Kidney epithelial cell (primary cell): ENCODE data around the gene FBLIM1. TPM values are rescaled to one million over a fixed set of nuclear protein-coding genes. Genes with fewer than 3 reads are reported as not detected.

Experiments used
- DNase-seq: peaks from one replicate; pipeline ENCODE4 v3.0.0-alpha.2; 2010; ENCODE audit warnings: low read depth
- H3K27me3 ChIP-seq: 2 replicates; pipeline ENCODE4 v1.6.0; 2011; ENCODE audit warnings: low read length; ENCODE audit not compliant: control insufficient read depth, insufficient read depth
- H3K36me3 ChIP-seq: 2 replicates; pipeline ENCODE4 v1.5.1; 2011; ENCODE audit warnings: low read length; ENCODE audit not compliant: control insufficient read depth, insufficient read depth
- H3K4me3 ChIP-seq: 2 replicates; pipeline ENCODE4 v1.5.1; 2011; ENCODE audit warnings: low read depth, mild to moderate bottlenecking, control low read depth, low read length
- CTCF ChIP-seq: IDR thresholded peaks from 2 replicates; pipeline ENCODE4 v1.5.1; 2011; ENCODE audit warnings: mild to moderate bottlenecking, moderate library complexity, low read length, control low read depth, inconsistent platforms; ENCODE audit not compliant: insufficient read depth, poor library complexity, severe bottlenecking
- total RNA-seq: library from RNA; depleted of rRNA; stranded (reverse); fragments of >200 nt; gene quantifications from 2 replicates; pipeline ENCODE4 v1.2.3, GENCODE V29; 2015

Gene FBLIM1
- total RNA-seq, 1 donor from 2014 or later = 364 TPM

GRCh38 chr1:15748690-15749398 is 9.8 kb upstream of the FBLIM1 start:
- no peak for TF ChIP-seq CTCF
- H3K36me3 ChIP-seq = no peaks in the 10 kb centered on the region
- H3K27me3 ChIP-seq = peaks cover 3% of the 10 kb centered on the region
- no peak for DNase-seq
- H3K4me3 ChIP-seq = no peak overlapping the region

DNA sequence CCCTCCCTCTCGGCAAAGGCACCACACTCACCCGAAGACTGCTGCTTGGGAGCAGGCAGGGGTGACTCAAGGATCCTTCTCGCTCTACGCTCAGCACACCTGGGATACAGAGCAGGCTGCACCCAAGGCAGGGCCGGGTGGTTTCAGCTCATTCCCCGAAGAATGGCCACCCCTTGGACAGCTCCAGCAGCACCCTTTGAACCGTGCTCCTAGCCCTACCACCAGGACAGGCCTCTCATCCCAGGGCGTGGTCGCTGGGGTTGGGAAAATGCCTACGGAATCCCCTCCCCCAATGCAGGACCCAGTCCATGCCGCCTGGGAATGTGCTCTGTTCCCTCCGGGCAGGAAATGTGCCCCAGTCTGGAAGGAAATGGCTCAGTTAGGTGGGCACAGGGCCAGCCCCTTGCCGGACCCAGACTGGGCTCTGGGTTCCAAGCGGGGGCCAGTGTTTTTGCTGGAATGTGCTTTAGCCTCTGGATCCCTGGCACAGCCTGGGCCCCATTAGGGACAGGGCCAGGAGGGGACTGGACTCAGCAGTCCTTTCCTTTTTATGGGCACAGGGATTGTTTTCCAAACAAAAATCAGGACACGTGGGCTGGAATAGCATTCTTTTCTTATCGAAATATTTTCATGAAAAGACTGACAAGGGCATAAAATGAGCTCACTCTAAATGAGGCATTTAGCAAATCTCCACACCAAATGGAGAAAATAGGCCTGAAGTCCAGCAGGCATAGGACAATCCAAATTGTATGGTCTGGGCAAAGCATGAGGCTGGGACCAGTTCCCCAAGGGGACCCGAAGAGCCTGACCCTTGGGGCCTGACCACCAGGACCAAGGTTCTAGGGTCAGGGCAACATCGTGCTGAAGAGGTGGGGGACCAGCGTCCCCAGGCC is 8.9 kb upstream of the FBLIM1 start:
- TF ChIP-seq CTCF = no peak
- Histone ChIP-seq H3K36me3 (no peaks in the 10 kb centered on the region), H3K4me3 (no peak overlapping the region), H3K27me3 (peaks cover 3% of the 10 kb centered on the region)
- DNase-seq = no peak

DNA sequence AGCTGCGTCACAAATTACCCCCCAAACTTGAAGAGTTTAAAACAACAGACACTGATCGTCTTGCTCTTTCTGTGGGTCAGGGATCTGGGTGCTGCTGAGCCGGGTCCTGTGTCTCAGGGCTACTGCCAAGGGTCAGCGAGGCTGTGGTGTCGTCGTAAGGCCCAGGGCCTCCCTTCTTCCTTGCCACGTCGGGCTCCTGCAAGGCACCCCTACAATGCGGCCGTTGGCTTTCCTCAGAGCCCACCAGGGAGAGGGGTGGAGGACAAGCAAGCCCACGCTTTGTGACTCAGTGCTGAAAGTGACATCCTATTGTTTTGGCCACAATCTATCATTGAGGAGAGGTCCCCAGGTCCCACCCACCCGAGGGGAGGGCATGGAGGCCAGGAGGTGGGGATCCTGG is 7.7 kb upstream of the FBLIM1 start:
- no peak for DNase-seq
- H3K36me3 ChIP-seq = no peaks in the 10 kb centered on the region
- no peak overlapping the region for H3K4me3 ChIP-seq
- peaks cover 3% of the 10 kb centered on the region for H3K27me3 ChIP-seq
- TF ChIP-seq CTCF = no peak

GRCh38 chr1:15751717-15752116 is 6.9 kb upstream of the FBLIM1 start:
- no peak for TF ChIP-seq CTCF
- H3K4me3 ChIP-seq = no peak overlapping the region
- H3K27me3 ChIP-seq = peaks cover under 1% of the 10 kb centered on the region
- DNase-seq = no peak
- H3K36me3 ChIP-seq = no peaks in the 10 kb centered on the region

DNA sequence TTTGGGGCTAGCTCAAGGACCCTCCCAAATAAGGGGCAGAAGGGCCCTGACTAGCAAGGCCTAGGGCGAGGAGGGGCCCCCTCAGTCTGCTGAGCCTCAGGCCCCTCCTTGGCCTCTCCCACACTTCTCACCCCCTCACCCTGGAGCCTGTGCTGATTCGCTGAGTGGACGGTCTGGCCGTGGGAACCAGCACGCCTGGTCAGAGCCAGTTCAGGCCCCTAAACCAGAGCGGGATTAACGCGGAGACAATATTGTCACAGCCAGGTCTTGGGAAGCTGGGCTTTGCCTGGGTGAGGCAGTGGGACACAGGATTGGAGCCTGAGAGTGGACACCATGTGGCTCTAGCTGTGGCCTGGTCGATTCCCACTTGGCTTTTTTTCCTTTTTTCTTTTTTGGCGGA is 4.8 kb upstream of the FBLIM1 start:
- no peak overlapping the region for H3K4me3 ChIP-seq
- TF ChIP-seq CTCF = no peak

More for the DNA sequence above, 4.8 kb upstream of the FBLIM1 start:
- Histone ChIP-seq H3K36me3 (no peaks in the 10 kb centered on the region), H3K27me3 (no peaks in the 10 kb centered on the region)
- DNase-seq = no peak
